Activated T-cell treated with anti-CD3 and anti-CD28 coated beads for 24 hours (primary cell): ENCODE measurements around the gene TIMELESS.
"Not testable (repeated sequence)": the region's sequence is repeated elsewhere in the genome, so short reads cannot be mapped to it uniquely, and the experiment has no call there.

ENCODE experiments used
- DNase-seq: peaks from one replicate; pipeline ENCODE4 v3.0.0-alpha.2; 2020; ENCODE audit warnings: low read depth

Gene TIMELESS

GRCh38 chr12:56401612-56402011, 47.6 kb downstream of the TIMELESS start:
- not testable (repeated sequence) for DNase-seq

GRCh38 chr12:56401125-56401524, 48.1 kb downstream of the TIMELESS start:
- DNase-seq: not testable (repeated sequence)

- DNase-seq: not testable (repeated sequence)
Observed at GRCh38 chr12:56399466-56399865, 49.8 kb downstream of the TIMELESS start.

GRCh38 chr12:56398324-56398723, 50.9 kb downstream of the TIMELESS start:
- DNase-seq: no peak

GRCh38 chr12:56392331-56392730, 56.9 kb downstream of the TIMELESS start:
- no peak for DNase-seq

- no peak for DNase-seq
Observed at GRCh38 chr12:56391721-56392120, 57.5 kb downstream of the TIMELESS start.

GRCh38 chr12:56389412-56389811, 59.8 kb downstream of the TIMELESS start:
- no peak for DNase-seq

GRCh38 chr12:56387152-56387736, 62.0 kb downstream of the TIMELESS start:
- no peak for DNase-seq

- no peak for DNase-seq
Observed at GRCh38 chr12:56385873-56386272, 63.4 kb downstream of the TIMELESS start.

- no peak for DNase-seq
Observed at GRCh38 chr12:56382611-56383010, 66.6 kb downstream of the TIMELESS start.

- DNase-seq: no peak
Observed at GRCh38 chr12:56377989-56378316, 71.3 kb downstream of the TIMELESS start.

- DNase-seq: no peak
Observed at GRCh38 chr12:56377310-56377988, 71.8 kb downstream of the TIMELESS start.

GRCh38 chr12:56375598-56376434, 73.4 kb downstream of the TIMELESS start:
- no peak for DNase-seq

GRCh38 chr12:56374726-56375597, 74.3 kb downstream of the TIMELESS start:
- DNase-seq: no peak

- DNase-seq: no peak
Observed at GRCh38 chr12:56373515-56373914, 75.7 kb downstream of the TIMELESS start.

- DNase-seq: no peak
Observed at GRCh38 chr12:56366948-56367347, 82.3 kb downstream of the TIMELESS start.
